ENCODE results near the gene CCDC148.

CCDC148 gene

GRCh38 chr2:158499383-158499782 lies 42.8 kb upstream of the CCDC148 start:
- no peak overlapping the region for H3K27ac ChIP-seq (ENCODE audit: low read depth, low read length, poor library complexity, severe bottlenecking)
- H3K79me2 ChIP-seq (ENCODE audit: insufficient read depth, low read length), result no peaks in the 10 kb centered on the region
- no peaks in the 10 kb centered on the region for H3K36me3 ChIP-seq (ENCODE audit: insufficient read depth, low read length)
- TF ChIP-seq CTCF (IDR thresholded peaks at IDR 0.05; ENCODE audit: low read length) (no peak), EZH2 (IDR thresholded peaks at IDR 0.05; ENCODE audit: borderline replicate concordance, low read length) (no peak)
- H3K4me2 ChIP-seq (ENCODE audit: low read length), result no peak overlapping the region
- no peaks in the 10 kb centered on the region for H3K9me2 ChIP-seq (ENCODE audit: low read depth, low read length)
- no peaks in the 10 kb centered on the region for H4K20me1 ChIP-seq (ENCODE audit: insufficient read depth, low read length)
- no peak overlapping the region for H3K4me3 ChIP-seq (ENCODE audit: low read depth, low read length, poor library complexity, severe bottlenecking)
- no peak overlapping the region for H3K9ac ChIP-seq (ENCODE audit: low read length)
- H3K9me3 ChIP-seq (ENCODE audit: low read length), result no peaks in the 10 kb centered on the region
- H3K4me1 ChIP-seq (ENCODE audit: insufficient read depth, low read length, severe bottlenecking), result no peaks in the 10 kb centered on the region
- no peaks in the 10 kb centered on the region for H3F3A ChIP-seq (ENCODE audit: insufficient read depth, low read length)
- H2AFZ ChIP-seq (ENCODE audit: low read length), result no peak overlapping the region
- H3K27me3 ChIP-seq (ENCODE audit: insufficient read depth, low read length), result no peaks in the 10 kb centered on the region

DNA sequence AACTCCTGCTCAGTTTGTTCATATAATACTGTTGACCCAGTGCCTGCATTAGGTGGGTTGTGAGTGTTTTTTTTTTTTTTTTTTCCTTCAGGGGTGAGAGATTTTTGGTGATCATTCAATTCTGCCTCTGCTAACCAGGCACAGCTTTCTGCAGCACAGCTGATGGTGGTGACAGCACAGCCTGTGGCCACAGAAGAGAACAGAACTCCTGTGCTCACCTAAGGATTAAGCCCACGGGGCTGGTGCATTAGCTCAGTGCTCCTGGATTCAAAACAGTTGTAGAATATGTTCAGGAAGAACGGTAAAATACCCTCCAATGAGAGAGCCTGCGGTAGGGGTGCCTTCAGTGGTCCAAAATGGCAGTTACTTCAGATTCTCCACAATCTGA lies 42.2 kb upstream of the CCDC148 start:
- Histone ChIP-seq H3K79me2 (ENCODE audit: insufficient read depth, low read length) (no peaks in the 10 kb centered on the region), H3K27ac (ENCODE audit: low read depth, low read length, poor library complexity, severe bottlenecking) (no peak overlapping the region), H3K9ac (ENCODE audit: low read length) (no peak overlapping the region), H3K4me3 (ENCODE audit: low read depth, low read length, poor library complexity, severe bottlenecking) (no peak overlapping the region), H3F3A (ENCODE audit: insufficient read depth, low read length) (no peaks in the 10 kb centered on the region), H3K36me3 (ENCODE audit: insufficient read depth, low read length) (no peaks in the 10 kb centered on the region), H3K9me3 (ENCODE audit: low read length) (no peaks in the 10 kb centered on the region), H3K27me3 (ENCODE audit: insufficient read depth, low read length) (no peaks in the 10 kb centered on the region), H4K20me1 (ENCODE audit: insufficient read depth, low read length) (no peaks in the 10 kb centered on the region), H3K4me2 (ENCODE audit: low read length) (no peak overlapping the region), H3K4me1 (ENCODE audit: insufficient read depth, low read length, severe bottlenecking) (no peaks in the 10 kb centered on the region), H2AFZ (ENCODE audit: low read length) (no peak overlapping the region), H3K9me2 (ENCODE audit: low read depth, low read length) (no peaks in the 10 kb centered on the region)
- TF ChIP-seq CTCF (IDR thresholded peaks at IDR 0.05; ENCODE audit: low read length) (no peak), EZH2 (IDR thresholded peaks at IDR 0.05; ENCODE audit: borderline replicate concordance, low read length) (no peak)

- no peaks in the 10 kb centered on the region for H3F3A ChIP-seq (ENCODE audit: insufficient read depth, low read length)
- no peak overlapping the region for H3K9ac ChIP-seq (ENCODE audit: low read length)
- H3K27ac ChIP-seq (ENCODE audit: low read depth, low read length, poor library complexity, severe bottlenecking), result no peak overlapping the region
- no peaks in the 10 kb centered on the region for H3K27me3 ChIP-seq (ENCODE audit: insufficient read depth, low read length)
- H3K36me3 ChIP-seq (ENCODE audit: insufficient read depth, low read length), result no peaks in the 10 kb centered on the region
- TF ChIP-seq CTCF (IDR thresholded peaks at IDR 0.05; ENCODE audit: low read length), result no peak
- no peak for TF ChIP-seq EZH2 (IDR thresholded peaks at IDR 0.05; ENCODE audit: borderline replicate concordance, low read length)
- no peaks in the 10 kb centered on the region for H3K9me2 ChIP-seq (ENCODE audit: low read depth, low read length)
- no peaks in the 10 kb centered on the region for H3K79me2 ChIP-seq (ENCODE audit: insufficient read depth, low read length)
- H3K4me1 ChIP-seq (ENCODE audit: insufficient read depth, low read length, severe bottlenecking), result no peaks in the 10 kb centered on the region
- no peak overlapping the region for H3K4me3 ChIP-seq (ENCODE audit: low read depth, low read length, poor library complexity, severe bottlenecking)
- H3K9me3 ChIP-seq (ENCODE audit: low read length), result no peaks in the 10 kb centered on the region
- H3K4me2 ChIP-seq (ENCODE audit: low read length), result no peak overlapping the region
- H4K20me1 ChIP-seq (ENCODE audit: insufficient read depth, low read length), result no peaks in the 10 kb centered on the region
- H2AFZ ChIP-seq (ENCODE audit: low read length), result no peak overlapping the region
Measured at GRCh38 chr2:158498043-158498748, 41.6 kb upstream of the CCDC148 start.
